NCI-H2029 treated with DMSO at 0.1 percent for 48 hours (cell line): ENCODE data around the gene VENTX.
"Not testable (repeated sequence)": the region's sequence is repeated elsewhere in the genome, so short reads cannot be mapped to it uniquely, and the experiment has no call there.

Source experiments
- DNase-seq: peaks from one replicate; lab custom pipeline; 2025; lab: John Stamatoyannopoulos, UW

VENTX gene

GRCh38 chr10:133254421-133255120 is 16.9 kb downstream of the VENTX start:
- no peak for DNase-seq

- DNase-seq, result no peak
Observed at GRCh38 chr10:133255323-133255722, 17.7 kb downstream of the VENTX start.

- DNase-seq, result no peak
Observed at GRCh38 chr10:133257489-133258065, 19.9 kb downstream of the VENTX start.

GRCh38 chr10:133258066-133258817 is 20.6 kb downstream of the VENTX start:
- no peak for DNase-seq

GRCh38 chr10:133258818-133259601 is 21.4 kb downstream of the VENTX start:
- DNase-seq, result no peak

GRCh38 chr10:133259602-133259989 is 21.9 kb downstream of the VENTX start:
- no peak for DNase-seq

GRCh38 chr10:133260895-133261725 is 23.5 kb downstream of the VENTX start:
- DNase-seq, result no peak

- no peak for DNase-seq
Observed at GRCh38 chr10:133261726-133262325, 24.2 kb downstream of the VENTX start.

GRCh38 chr10:133262696-133263095 is 25.0 kb downstream of the VENTX start:
- DNase-seq, result no peak

- DNase-seq, result no peak
Observed at GRCh38 chr10:133263674-133264073, 26.0 kb downstream of the VENTX start.

GRCh38 chr10:133264461-133264860 is 26.8 kb downstream of the VENTX start:
- DNase-seq, result no peak

- not testable (repeated sequence) for DNase-seq
Observed at GRCh38 chr10:133265052-133265451, 27.4 kb downstream of the VENTX start.

GRCh38 chr10:133266056-133266795 is 28.6 kb downstream of the VENTX start:
- no peak for DNase-seq

- no peak for DNase-seq
Observed at GRCh38 chr10:133267293-133267692, 29.6 kb downstream of the VENTX start.

GRCh38 chr10:133267829-133268228 is 30.2 kb downstream of the VENTX start:
- no peak for DNase-seq

- no peak for DNase-seq
Observed at GRCh38 chr10:133268532-133268931, 30.9 kb downstream of the VENTX start.

- no peak for DNase-seq
Observed at GRCh38 chr10:133269367-133269766, 31.7 kb downstream of the VENTX start.

- no peak for DNase-seq
Observed at GRCh38 chr10:133270204-133270603, 32.5 kb downstream of the VENTX start.

- no peak for DNase-seq
Observed at GRCh38 chr10:133270773-133271297, 33.2 kb downstream of the VENTX start.
